NCI-H2107 treated with DMSO at 0.1 percent for 48 hours (cell line): ENCODE results near the gene BHMT.
"Not testable (repeated sequence)": the region's sequence is repeated elsewhere in the genome, so short reads cannot be mapped to it uniquely, and the experiment has no call there.

Experiments used
- DNase-seq: peaks from one replicate; lab custom pipeline; 2025; ENCODE audit not compliant: unreplicated experiment; lab: John Stamatoyannopoulos, UW

Gene BHMT

GRCh38 chr5:79171635-79172245, 60.1 kb downstream of the BHMT start:
- no peak for DNase-seq

- DNase-seq = no peak
Measured at GRCh38 chr5:79172269-79172668, 60.7 kb downstream of the BHMT start.

GRCh38 chr5:79173626-79174025, 62.0 kb downstream of the BHMT start:
- DNase-seq = peak; percentile 15

- not testable (repeated sequence) for DNase-seq
Measured at GRCh38 chr5:79180449-79180848, 68.8 kb downstream of the BHMT start.

- DNase-seq = peak; percentile 4
Measured at GRCh38 chr5:79181419-79182022, 69.9 kb downstream of the BHMT start.
